ENCODE results near the gene MECP2.

GRCh38 chrX:154002215-154002719, 95.2 kb downstream of the MECP2 start:
- TF ChIP-seq CTCF (IDR thresholded peaks at IDR 0.05) (no peak), POLR2A (IDR thresholded peaks at IDR 0.05) (no peak)
